PC-9 (cell line): ENCODE data around the gene SF3B5. TPM values are rescaled to one million over a fixed set of nuclear protein-coding genes. Genes with fewer than 3 reads are reported as not detected.
"Not testable (repeated sequence)": the region's sequence is repeated elsewhere in the genome, so short reads cannot be mapped to it uniquely, and the experiment has no call there.

ENCODE experiments used
- BruUV-seq: library from RNA; stranded (reverse); fragments of 400-500 nt; replicated peaks from 2 replicates; lab custom pipeline; 2021; lab: Mats Ljungman, UMichigan
- CTCF ChIA-PET: fragments of 300-600 bp; sonication (Branson Sonifier 250); formaldehyde crosslinking; loops from one replicate; lab custom pipeline; 2022; ENCODE audit warnings: antibody characterized with exemption; lab: Charles Lee
- POLR2A ChIA-PET: fragments of 300-600 bp; sonication (Branson Sonifier 250); formaldehyde crosslinking; loops from one replicate; lab custom pipeline; 2022; ENCODE audit warnings: antibody characterized with exemption; ENCODE audit not compliant: unreplicated experiment; lab: Charles Lee
- DNase-seq, 2 experiments: peaks; one replicate each; pipeline versions ENCODE4 v3.0.0 to v3.0.0-alpha.2; 2015 to 2022; ENCODE audit warnings: mixed read lengths in 1 of 2
- H2AFZ ChIP-seq: fragments of 200-600 bp; sonication (generic); 2 replicates; pipeline ENCODE4 v1.8.1; 2017; ENCODE audit warnings: antibody characterized with exemption
- H3F3A ChIP-seq: fragments of 200-600 bp; sonication (generic); 2 replicates; pipeline ENCODE4 v1.8.1; 2017; ENCODE audit warnings: antibody characterized with exemption, mild to moderate bottlenecking, low read depth; ENCODE audit not compliant: insufficient read depth
- H3K27ac ChIP-seq: fragments of 200-600 bp; sonication (generic); 2 replicates; pipeline ENCODE4 v1.6.1; 2016; ENCODE audit warnings: mixed run types
- H3K27me3 ChIP-seq: fragments of 200-600 bp; sonication (generic); 2 replicates; pipeline ENCODE4 v1.6.1; 2016; ENCODE audit warnings: low read depth, mixed run types; ENCODE audit not compliant: insufficient read depth
- H3K36me3 ChIP-seq: fragments of 200-600 bp; sonication (generic); 2 replicates; pipeline ENCODE4 v1.6.1; 2016; ENCODE audit warnings: low read depth, mixed run types
- H3K4me1 ChIP-seq: fragments of 200-600 bp; sonication (generic); replicated peaks from 2 replicates; pipeline ENCODE4 v1.6.1; 2016; ENCODE audit warnings: mixed run types; ENCODE audit not compliant: insufficient read depth
- H3K4me2 ChIP-seq: fragments of 200-600 bp; sonication (generic); 2 replicates; pipeline ENCODE4 v1.6.1; 2017; ENCODE audit warnings: mixed run types
- H3K4me3 ChIP-seq: fragments of 200-600 bp; sonication (generic); 2 replicates; pipeline ENCODE4 v1.6.1; 2016; ENCODE audit warnings: mixed run types
- H3K79me2 ChIP-seq: fragments of 200-600 bp; sonication (generic); 2 replicates; pipeline ENCODE4 v1.6.1; 2017; ENCODE audit warnings: low read depth, mixed run types
- H3K9me2 ChIP-seq: fragments of 200-600 bp; sonication (generic); 2 replicates; pipeline ENCODE4 v1.8.1; 2017; ENCODE audit warnings: mild to moderate bottlenecking; ENCODE audit not compliant: insufficient read depth
- H3K9me3 ChIP-seq: fragments of 200-600 bp; sonication (generic); 2 replicates; pipeline ENCODE4 v1.8.1; 2016; ENCODE audit warnings: low read depth; ENCODE audit not compliant: insufficient read depth
- H4K20me1 ChIP-seq: fragments of 200-600 bp; sonication (generic); 2 replicates; pipeline ENCODE4 v1.8.1; 2017; ENCODE audit not compliant: insufficient read depth
- EZH2 ChIP-seq: fragments of 200-600 bp; sonication (generic); IDR thresholded peaks from 2 replicates; pipeline ENCODE4 v1.8.0; 2017; ENCODE audit warnings: antibody characterized with exemption, low read depth
- intact Hi-C: fragments of 100-400 bp; cut with micrococcal nuclease; formaldehyde crosslinking; loops from one replicate; pipeline ENCODE4 v1.10.0; 2022; ENCODE audit not compliant: unreplicated experiment
- total RNA-seq: library from RNA; stranded (reverse); gene quantifications from 2 replicates; pipeline ENCODE4 v1.2.3, GENCODE V29; 2021
- TF ChIP-seq, protein P1 (sequence below): fragments of 200-600 bp; sonication (generic); conservative IDR thresholded peaks from 2 replicates; pipeline ENCODE4 v1.6.1; 2017; ENCODE audit warnings: mixed run types, antibody characterized with exemption, mild to moderate bottlenecking, moderate library complexity

Gene SF3B5
- total RNA-seq, 1 experiment from 2014 or later = 125 TPM

DNA sequence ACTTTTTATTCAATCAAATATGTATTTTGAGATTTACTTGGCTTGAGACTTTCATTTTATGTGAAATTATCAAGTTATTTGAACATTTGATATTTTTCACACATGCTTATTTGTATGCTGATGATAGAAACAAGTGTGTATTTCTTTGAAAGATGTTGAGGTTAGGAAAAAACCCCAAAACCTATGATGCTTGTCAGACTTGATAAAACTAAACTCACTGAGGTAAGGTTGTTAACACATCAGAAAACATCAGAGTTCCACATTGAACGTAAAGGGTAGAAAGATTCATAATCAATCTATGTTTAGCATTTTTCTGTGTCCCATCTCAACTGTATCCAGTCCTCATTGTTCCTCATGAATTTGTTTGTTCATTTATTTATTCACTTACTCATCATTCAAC, 12.2 kb downstream of the SF3B5 start:
- H3K36me3 ChIP-seq = no peaks in the 10 kb centered on the region
- ChIA-PET CTCF (interaction anchor here (0.6 kb wide), 1 partner anchor 401 kb away, joined by 13 read pairs; no protein-coding TSS in a partner anchor), POLR2A (no interaction called here)
- TF ChIP-seq, protein P1, sequence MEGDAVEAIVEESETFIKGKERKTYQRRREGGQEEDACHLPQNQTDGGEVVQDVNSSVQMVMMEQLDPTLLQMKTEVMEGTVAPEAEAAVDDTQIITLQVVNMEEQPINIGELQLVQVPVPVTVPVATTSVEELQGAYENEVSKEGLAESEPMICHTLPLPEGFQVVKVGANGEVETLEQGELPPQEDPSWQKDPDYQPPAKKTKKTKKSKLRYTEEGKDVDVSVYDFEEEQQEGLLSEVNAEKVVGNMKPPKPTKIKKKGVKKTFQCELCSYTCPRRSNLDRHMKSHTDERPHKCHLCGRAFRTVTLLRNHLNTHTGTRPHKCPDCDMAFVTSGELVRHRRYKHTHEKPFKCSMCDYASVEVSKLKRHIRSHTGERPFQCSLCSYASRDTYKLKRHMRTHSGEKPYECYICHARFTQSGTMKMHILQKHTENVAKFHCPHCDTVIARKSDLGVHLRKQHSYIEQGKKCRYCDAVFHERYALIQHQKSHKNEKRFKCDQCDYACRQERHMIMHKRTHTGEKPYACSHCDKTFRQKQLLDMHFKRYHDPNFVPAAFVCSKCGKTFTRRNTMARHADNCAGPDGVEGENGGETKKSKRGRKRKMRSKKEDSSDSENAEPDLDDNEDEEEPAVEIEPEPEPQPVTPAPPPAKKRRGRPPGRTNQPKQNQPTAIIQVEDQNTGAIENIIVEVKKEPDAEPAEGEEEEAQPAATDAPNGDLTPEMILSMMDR = no peak
- no peak for TF ChIP-seq EZH2
- H2AFZ ChIP-seq = no peak overlapping the region
- H3F3A ChIP-seq = no peaks in the 10 kb centered on the region
- intact Hi-C loops = no loop called here
- H3K9me3 ChIP-seq = no peaks in the 10 kb centered on the region
- BruUV-seq = no TSS peak
- H3K9me2 ChIP-seq = no peaks in the 10 kb centered on the region
- H3K27ac ChIP-seq = no peak overlapping the region
- no peaks in the 10 kb centered on the region for H3K4me1 ChIP-seq
- H3K27me3 ChIP-seq = no peaks in the 10 kb centered on the region
- H3K4me2 ChIP-seq = no peak overlapping the region
- no peak for DNase-seq
- no peaks in the 10 kb centered on the region for H4K20me1 ChIP-seq
- no peaks in the 10 kb centered on the region for H3K79me2 ChIP-seq
- no peak overlapping the region for H3K4me3 ChIP-seq

DNA sequence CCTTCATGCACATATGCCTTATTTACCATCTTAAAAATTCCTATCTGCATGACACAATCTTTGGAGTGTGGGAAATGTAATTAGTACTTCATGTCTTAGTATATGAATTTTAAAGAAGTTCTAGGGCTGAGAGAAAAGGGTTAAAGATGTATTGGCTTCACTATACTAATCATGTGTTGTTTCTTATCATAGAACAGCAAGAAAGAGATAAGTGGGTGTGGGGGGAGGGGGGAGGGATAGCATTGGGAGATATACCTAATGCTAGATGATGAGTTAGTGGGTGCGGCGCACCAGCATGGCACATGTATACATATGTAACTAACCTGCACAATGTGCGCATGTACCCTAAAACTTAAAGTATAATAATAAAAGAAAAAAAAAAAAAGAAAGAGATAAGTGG, 13.0 kb downstream of the SF3B5 start:
- H4K20me1 ChIP-seq, H3K79me2 ChIP-seq, H3K27me3 ChIP-seq, DNase-seq, H3K4me3 ChIP-seq, BruUV-seq, H3K9me3 ChIP-seq, H3K4me1 ChIP-seq, H3K4me2 ChIP-seq, H3F3A ChIP-seq, H3K9me2 ChIP-seq, POLR2A ChIA-PET, intact Hi-C loops, H2AFZ ChIP-seq, H3K36me3 ChIP-seq, H3K27ac ChIP-seq: not testable (repeated sequence)
- CTCF ChIA-PET = interaction anchor here (0.6 kb wide), 1 partner anchor 187 kb away, joined by 3 read pairs; no protein-coding TSS in a partner anchor

DNA sequence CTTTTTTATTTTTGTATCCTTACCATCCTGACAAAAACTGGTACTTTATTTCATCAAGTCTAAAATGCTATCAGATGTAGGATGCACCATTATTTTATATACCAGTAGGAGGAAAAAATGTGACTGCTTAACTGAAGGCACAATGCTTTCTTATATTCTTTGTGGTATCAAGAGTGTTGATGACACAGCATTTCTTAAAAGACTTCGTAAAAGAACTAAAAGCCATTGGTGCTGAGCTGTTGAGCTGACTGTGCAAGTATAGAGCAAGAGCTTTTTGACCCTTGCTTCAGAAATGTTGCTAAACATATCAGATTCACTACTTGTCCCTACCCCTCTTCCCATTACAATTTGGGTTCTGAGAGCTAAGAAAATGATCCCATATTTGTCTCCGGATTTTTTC, 17.5 kb downstream of the SF3B5 start:
- Histone ChIP-seq H2AFZ (no peak overlapping the region), H3K27me3 (no peaks in the 10 kb centered on the region), H3K27ac (no peak overlapping the region), H3K9me2 (no peaks in the 10 kb centered on the region), H3K4me3 (no peak overlapping the region), H3K4me2 (no peak overlapping the region), H3F3A (no peaks in the 10 kb centered on the region), H3K9me3 (no peaks in the 10 kb centered on the region), H3K36me3 (no peaks in the 10 kb centered on the region), H3K4me1 (no peaks in the 10 kb centered on the region), H4K20me1 (no peaks in the 10 kb centered on the region), H3K79me2 (no peaks in the 10 kb centered on the region)
- BruUV-seq = no TSS peak
- CTCF ChIA-PET = no interaction called here
- DNase-seq = no peak
- POLR2A ChIA-PET = no interaction called here
- TF ChIP-seq, protein P1 = no peak
- no peak for TF ChIP-seq EZH2
- intact Hi-C loops = no loop called here

DNA sequence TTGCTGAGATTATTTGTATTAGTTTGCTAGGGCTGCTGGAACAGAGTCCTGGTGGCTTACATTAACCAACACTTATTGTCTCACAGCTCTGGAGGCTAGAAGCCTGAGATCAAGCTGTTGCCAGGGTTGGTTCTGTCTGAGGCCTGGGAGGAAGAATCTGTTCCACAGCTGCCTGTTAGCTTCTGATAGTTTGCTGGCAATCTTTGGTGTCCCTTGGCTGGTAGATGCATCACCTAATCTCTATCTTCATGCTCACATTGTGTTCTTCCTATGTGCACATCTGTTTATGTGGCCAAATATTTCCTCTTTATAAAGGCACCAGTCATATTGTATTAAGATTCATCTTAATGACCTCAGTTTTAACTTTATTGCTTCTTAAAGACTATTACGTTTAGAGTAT, 19.5 kb downstream of the SF3B5 start:
- Histone ChIP-seq H3K9me2 (no peaks in the 10 kb centered on the region), H3K27me3 (no peaks in the 10 kb centered on the region), H2AFZ (no peak overlapping the region), H3K4me3 (no peak overlapping the region), H3F3A (no peaks in the 10 kb centered on the region), H3K4me2 (no peak overlapping the region), H3K9me3 (no peaks in the 10 kb centered on the region), H3K4me1 (no peaks in the 10 kb centered on the region), H3K27ac (no peak overlapping the region), H3K79me2 (no peaks in the 10 kb centered on the region), H4K20me1 (no peaks in the 10 kb centered on the region), H3K36me3 (no peaks in the 10 kb centered on the region)
- intact Hi-C loops = no loop called here
- POLR2A ChIA-PET = no interaction called here
- DNase-seq = no peak
- no TSS peak for BruUV-seq
- CTCF ChIA-PET = no interaction called here
- TF ChIP-seq, protein P1 = no peak
